ENCODE data around the gene SPDYE5.
"Not testable (repeated sequence)": the region's sequence is repeated elsewhere in the genome, so short reads cannot be mapped to it uniquely, and the experiment has no call there.

GRCh38 chr7:75480313-75480712 is 11.8 kb upstream of the SPDYE5 start:
- not testable (repeated sequence) for TF ChIP-seq POLR2AphosphoS5 (IDR thresholded peaks at IDR 0.05; ENCODE audit: borderline replicate concordance, low read depth, low read length); EZH2 (IDR thresholded peaks at IDR 0.05); FOXP2 (optimal IDR thresholded peaks at IDR 0.05; ENCODE audit: control extremely low read depth, extremely low read length, insufficient read depth)
